H1 (cell line): ENCODE results near the gene SLC9A3.

Source experiments
- ATF3 ChIP-seq: IDR thresholded peaks from 2 replicates; pipeline ENCODE4 v1.6.1; 2011; ENCODE audit warnings: low read depth, mild to moderate bottlenecking, low read length; ENCODE audit not compliant: insufficient read depth
- CEBPB ChIP-seq: IDR thresholded peaks from 2 replicates; pipeline ENCODE4 v1.6.1; 2012; ENCODE audit warnings: low read depth, low read length
- CTCF ChIP-seq, 3 experiments: IDR thresholded peaks; 1 replicate in 2 of 3; 2 replicates in 1 of 3; pipeline versions ENCODE4 v1.5.1 to v1.6.1; 2011; ENCODE audit warnings: low read length in 3 of 3, mild to moderate bottlenecking in 3 of 3, inconsistent platforms in 2 of 3, low read depth in 1 of 3, moderate library complexity in 1 of 3; ENCODE audit not compliant: insufficient read depth in 1 of 3; ENCODE audit errors: control extremely low read depth in 1 of 3
- EZH2 ChIP-seq: fragments of 200-600 bp; sonication (generic); IDR thresholded peaks from 2 replicates; pipeline ENCODE4 v1.7.1; 2012; ENCODE audit warnings: low read depth, mild to moderate bottlenecking, moderate library complexity, low read length, inconsistent platforms; ENCODE audit not compliant: severe bottlenecking
- FOSL1 ChIP-seq: IDR thresholded peaks from 2 replicates; pipeline ENCODE4 v1.6.1; 2011; ENCODE audit warnings: mild to moderate bottlenecking, low read depth, low read length, moderate library complexity; ENCODE audit not compliant: insufficient read depth
- KDM1A ChIP-seq: fragments of 200-600, 300-600 bp; sonication (generic); IDR thresholded peaks from 2 replicates; pipeline ENCODE4 v1.7.1; 2016; ENCODE audit warnings: mild to moderate bottlenecking, low read length, borderline replicate concordance
- POLR2AphosphoS5 ChIP-seq: IDR thresholded peaks from 2 replicates; pipeline ENCODE4 v1.6.1; 2011; ENCODE audit warnings: low read depth, low read length
- POU5F1 ChIP-seq: IDR thresholded peaks from 2 replicates; pipeline ENCODE4 v1.6.1; 2011; ENCODE audit warnings: low read depth, mild to moderate bottlenecking, low read length, moderate library complexity
- RAD21 ChIP-seq, 2 experiments: IDR thresholded peaks in 1 of 2; conservative IDR thresholded peaks in 1 of 2; 2 replicates each; pipeline ENCODE4 v1.6.1; 2011; ENCODE audit warnings: low read depth in 2 of 2, low read length in 2 of 2, improper control_type of control experiment in 1 of 2, inconsistent platforms in 1 of 2, mild to moderate bottlenecking in 1 of 2, moderate library complexity in 1 of 2
- SIRT6 ChIP-seq: IDR thresholded peaks from one replicate; pipeline ENCODE4 v1.7.1; 2012; ENCODE audit warnings: low read length, inconsistent platforms
- USF2 ChIP-seq: IDR thresholded peaks from 2 replicates; pipeline ENCODE4 v1.6.1; 2011; ENCODE audit warnings: low read length, improper control_type of control experiment
- YY1 ChIP-seq: IDR thresholded peaks from 2 replicates; pipeline ENCODE4 v1.6.1; 2011; ENCODE audit warnings: low read depth, mild to moderate bottlenecking, low read length

- TF ChIP-seq CTCF (IDR thresholded peaks at IDR 0.05; ENCODE audit: control extremely low read depth in 1 of 3, insufficient read depth in 1 of 3, low read depth in 1 of 3, low read length in 3 of 3), result no peak
- TF ChIP-seq RAD21 (IDR thresholded peaks at IDR 0.05 in 1 of 2, conservative IDR thresholded peaks at IDR 0.05 in 1 of 2; ENCODE audit: low read depth in 2 of 2, low read length in 2 of 2), result no peak
- TF ChIP-seq EZH2, result no peak
- no peak for TF ChIP-seq POU5F1
- TF ChIP-seq ATF3, result no peak
- TF ChIP-seq POLR2AphosphoS5, result no peak
- no peak for TF ChIP-seq CEBPB
- no peak for TF ChIP-seq FOSL1
- no peak for TF ChIP-seq KDM1A
- no peak for TF ChIP-seq USF2
- no peak for TF ChIP-seq YY1
- no peak for TF ChIP-seq SIRT6
Measured at GRCh38 chr5:558871-559503, 34.7 kb upstream of the SLC9A3 start.
